OCI-LY7 (cell line): ENCODE results near the gene CNOT6. TPM values are rescaled to one million over a fixed set of nuclear protein-coding genes. Genes with fewer than 3 reads are reported as not detected.

ENCODE experiments used
- BruUV-seq: library from RNA; stranded (reverse); fragments of 400-500 nt; replicated peaks from 2 replicates; lab custom pipeline; 2021; lab: Mats Ljungman, UMichigan
- CTCF ChIA-PET: fragments of 300-600 bp; sonication (Branson Sonifier 250); formaldehyde crosslinking; loops from one replicate; lab custom pipeline; 2022; ENCODE audit warnings: antibody characterized with exemption; ENCODE audit not compliant: unreplicated experiment; lab: Charles Lee
- POLR2A ChIA-PET: fragments of 300-600 bp; sonication (Branson Sonifier 250); formaldehyde crosslinking; loops from one replicate; lab custom pipeline; 2022; ENCODE audit warnings: antibody characterized with exemption; lab: Charles Lee
- DNase-seq: peaks from one replicate; pipeline ENCODE4 v3.0.0-alpha.2; 2015; ENCODE audit warnings: low spot score
- H2AFZ ChIP-seq: fragments of 200-600 bp; sonication (generic), shearing (Covaris generic); 2 replicates; pipeline ENCODE4 v1.6.1; 2014; ENCODE audit warnings: mild to moderate bottlenecking, antibody characterized with exemption, low read length, moderate library complexity
- H3K27ac ChIP-seq: fragments of 200-600 bp; sonication (generic); 2 replicates; pipeline ENCODE4 v1.5.1; 2014; ENCODE audit warnings: mixed run types, low read depth, mild to moderate bottlenecking, moderate library complexity, low read length, inconsistent platforms; ENCODE audit not compliant: poor library complexity, severe bottlenecking
- H3K36me3 ChIP-seq: fragments of 200-600 bp; sonication (generic); 2 replicates; pipeline ENCODE4 v1.6.1; 2014; ENCODE audit warnings: mild to moderate bottlenecking, antibody characterized with exemption, low read length, moderate library complexity, mixed read lengths; ENCODE audit not compliant: insufficient read depth
- H3K4me1 ChIP-seq: fragments of 200-600 bp; sonication (generic); 2 replicates; pipeline ENCODE4 v1.5.1; 2014; ENCODE audit warnings: mild to moderate bottlenecking, low read length; ENCODE audit not compliant: insufficient read depth, poor library complexity, severe bottlenecking
- H3K4me2 ChIP-seq: fragments of 200-600 bp; sonication (generic); 2 replicates; pipeline ENCODE4 v1.6.1; 2014; ENCODE audit warnings: mild to moderate bottlenecking, low read length
- H3K4me3 ChIP-seq: fragments of 200-600 bp; sonication (generic); 2 replicates; pipeline ENCODE4 v1.5.1; 2014; ENCODE audit warnings: mild to moderate bottlenecking, low read depth, low read length; ENCODE audit not compliant: poor library complexity, severe bottlenecking
- H3K79me2 ChIP-seq: fragments of 200-600 bp; sonication (generic); 2 replicates; pipeline ENCODE4 v1.6.1; 2016; ENCODE audit warnings: low read depth, mild to moderate bottlenecking, low read length, moderate library complexity, mixed read lengths; ENCODE audit not compliant: insufficient read depth
- H3K9me2 ChIP-seq: fragments of 200-600 bp; sonication (generic); 2 replicates; pipeline ENCODE4 v1.6.1; 2016; ENCODE audit warnings: mild to moderate bottlenecking, low read length, mixed read lengths; ENCODE audit not compliant: insufficient read depth
- H3K9me3 ChIP-seq: fragments of 200-600 bp; sonication (generic); 2 replicates; pipeline ENCODE4 v1.6.1; 2014; ENCODE audit warnings: mild to moderate bottlenecking, mixed run types, low read length, mixed read lengths
- H4K20me1 ChIP-seq: fragments of 200-600 bp; sonication (generic); 2 replicates; pipeline ENCODE4 v1.6.1; 2014; ENCODE audit warnings: mild to moderate bottlenecking, antibody characterized with exemption, low read length, moderate library complexity, mixed read lengths; ENCODE audit not compliant: insufficient read depth
- EZH2phosphoT487 ChIP-seq: fragments of 200-600 bp; sonication (generic); IDR thresholded peaks from 2 replicates; pipeline ENCODE4 v1.6.1; 2018; ENCODE audit warnings: low read depth, borderline replicate concordance, mild to moderate bottlenecking, mixed run types, antibody characterized with exemption, low read length, moderate library complexity, mixed read lengths
- intact Hi-C: fragments of 100-400 bp; cut with micrococcal nuclease; formaldehyde crosslinking; loops from one replicate; pipeline ENCODE4 v1.10.0; 2022; ENCODE audit not compliant: unreplicated experiment
- total RNA-seq, 2 experiments: library from RNA; depleted of rRNA in 1 of 2; stranded (reverse); fragments of >200 nt in 1 of 2; shearing (Covaris generic) in 1 of 2; gene quantifications; 2 replicates each; pipeline ENCODE4 v1.2.3, GENCODE V29; 2014 to 2022
- TF ChIP-seq, protein P1 (sequence below): fragments of 200-600 bp; sonication (generic); conservative IDR thresholded peaks from 2 replicates; pipeline ENCODE4 v1.5.1; 2014; ENCODE audit warnings: mild to moderate bottlenecking, antibody characterized with exemption, low read length, moderate library complexity, mixed read lengths

Gene CNOT6
- total RNA-seq, 2 experiments from 2014 or later = 9.4 to 30.1 TPM

- Histone ChIP-seq H3K4me2 (no peak overlapping the region), H3K27ac (no peak overlapping the region), H4K20me1 (no peaks in the 10 kb centered on the region), H2AFZ (no peak overlapping the region), H3K9me2 (no peaks in the 10 kb centered on the region), H3K4me1 (no peaks in the 10 kb centered on the region), H3K9me3 (no peaks in the 10 kb centered on the region), H3K36me3 (no peaks in the 10 kb centered on the region), H3K4me3 (no peak overlapping the region), H3K79me2 (no peaks in the 10 kb centered on the region)
- ChIA-PET CTCF (no interaction called here), POLR2A (no interaction called here)
- DNase-seq = no peak
- TF ChIP-seq, protein P1, sequence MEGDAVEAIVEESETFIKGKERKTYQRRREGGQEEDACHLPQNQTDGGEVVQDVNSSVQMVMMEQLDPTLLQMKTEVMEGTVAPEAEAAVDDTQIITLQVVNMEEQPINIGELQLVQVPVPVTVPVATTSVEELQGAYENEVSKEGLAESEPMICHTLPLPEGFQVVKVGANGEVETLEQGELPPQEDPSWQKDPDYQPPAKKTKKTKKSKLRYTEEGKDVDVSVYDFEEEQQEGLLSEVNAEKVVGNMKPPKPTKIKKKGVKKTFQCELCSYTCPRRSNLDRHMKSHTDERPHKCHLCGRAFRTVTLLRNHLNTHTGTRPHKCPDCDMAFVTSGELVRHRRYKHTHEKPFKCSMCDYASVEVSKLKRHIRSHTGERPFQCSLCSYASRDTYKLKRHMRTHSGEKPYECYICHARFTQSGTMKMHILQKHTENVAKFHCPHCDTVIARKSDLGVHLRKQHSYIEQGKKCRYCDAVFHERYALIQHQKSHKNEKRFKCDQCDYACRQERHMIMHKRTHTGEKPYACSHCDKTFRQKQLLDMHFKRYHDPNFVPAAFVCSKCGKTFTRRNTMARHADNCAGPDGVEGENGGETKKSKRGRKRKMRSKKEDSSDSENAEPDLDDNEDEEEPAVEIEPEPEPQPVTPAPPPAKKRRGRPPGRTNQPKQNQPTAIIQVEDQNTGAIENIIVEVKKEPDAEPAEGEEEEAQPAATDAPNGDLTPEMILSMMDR = no peak
- no peak for TF ChIP-seq EZH2phosphoT487
- intact Hi-C loops = no loop called here
- no TSS peak for BruUV-seq
Observed at GRCh38 chr5:180594311-180595045, 100.3 kb downstream of the CNOT6 start.

- CTCF ChIA-PET = no interaction called here
- POLR2A ChIA-PET = no interaction called here
- no peak overlapping the region for H3K27ac ChIP-seq
- H3K4me1 ChIP-seq = no peaks in the 10 kb centered on the region
- H3K79me2 ChIP-seq = no peaks in the 10 kb centered on the region
- H3K9me3 ChIP-seq = no peaks in the 10 kb centered on the region
- H4K20me1 ChIP-seq = no peaks in the 10 kb centered on the region
- TF ChIP-seq EZH2phosphoT487 = no peak
- TF ChIP-seq, protein P1 = no peak
- no peak for DNase-seq
- no peak overlapping the region for H3K4me2 ChIP-seq
- intact Hi-C loops = no loop called here
- no TSS peak for BruUV-seq
- H2AFZ ChIP-seq = no peak overlapping the region
- no peak overlapping the region for H3K4me3 ChIP-seq
- H3K36me3 ChIP-seq = no peaks in the 10 kb centered on the region
- no peaks in the 10 kb centered on the region for H3K9me2 ChIP-seq
Observed at GRCh38 chr5:180595046-180595379, 100.8 kb downstream of the CNOT6 start.

GRCh38 chr5:180595381-180596114 is 101.4 kb downstream of the CNOT6 start:
- CTCF ChIA-PET = no interaction called here

More at GRCh38 chr5:180595381-180596114, 101.4 kb downstream of the CNOT6 start:
- no peak overlapping the region for H2AFZ ChIP-seq
- no peaks in the 10 kb centered on the region for H3K36me3 ChIP-seq
- H3K9me3 ChIP-seq = no peaks in the 10 kb centered on the region
- intact Hi-C loops = no loop called here
- no peak for DNase-seq
- no TSS peak for BruUV-seq
- H3K27ac ChIP-seq = no peak overlapping the region
- H3K4me3 ChIP-seq = no peak overlapping the region
- H3K79me2 ChIP-seq = no peaks in the 10 kb centered on the region
- POLR2A ChIA-PET = no interaction called here
- no peaks in the 10 kb centered on the region for H4K20me1 ChIP-seq
- no peaks in the 10 kb centered on the region for H3K4me1 ChIP-seq
- no peak overlapping the region for H3K4me2 ChIP-seq
- TF ChIP-seq, protein P1 = no peak
- TF ChIP-seq EZH2phosphoT487 = no peak
- no peaks in the 10 kb centered on the region for H3K9me2 ChIP-seq
